GM08714 (cell line): ENCODE measurements around the gene PFKL.

Experiments used
- H3K4me3 ChIP-seq: fragments of 200-500 bp; sonication (Bioruptor generic); 2 replicates; pipeline ENCODE4 v1.5.1; 2014; ENCODE audit warnings: mild to moderate bottlenecking, low read length, inconsistent platforms
- ZNF274 ChIP-seq: IDR thresholded peaks from 2 replicates; pipeline ENCODE4 v1.6.1; 2012; ENCODE audit warnings: mild to moderate bottlenecking, low read depth, low read length

Gene PFKL

DNA sequence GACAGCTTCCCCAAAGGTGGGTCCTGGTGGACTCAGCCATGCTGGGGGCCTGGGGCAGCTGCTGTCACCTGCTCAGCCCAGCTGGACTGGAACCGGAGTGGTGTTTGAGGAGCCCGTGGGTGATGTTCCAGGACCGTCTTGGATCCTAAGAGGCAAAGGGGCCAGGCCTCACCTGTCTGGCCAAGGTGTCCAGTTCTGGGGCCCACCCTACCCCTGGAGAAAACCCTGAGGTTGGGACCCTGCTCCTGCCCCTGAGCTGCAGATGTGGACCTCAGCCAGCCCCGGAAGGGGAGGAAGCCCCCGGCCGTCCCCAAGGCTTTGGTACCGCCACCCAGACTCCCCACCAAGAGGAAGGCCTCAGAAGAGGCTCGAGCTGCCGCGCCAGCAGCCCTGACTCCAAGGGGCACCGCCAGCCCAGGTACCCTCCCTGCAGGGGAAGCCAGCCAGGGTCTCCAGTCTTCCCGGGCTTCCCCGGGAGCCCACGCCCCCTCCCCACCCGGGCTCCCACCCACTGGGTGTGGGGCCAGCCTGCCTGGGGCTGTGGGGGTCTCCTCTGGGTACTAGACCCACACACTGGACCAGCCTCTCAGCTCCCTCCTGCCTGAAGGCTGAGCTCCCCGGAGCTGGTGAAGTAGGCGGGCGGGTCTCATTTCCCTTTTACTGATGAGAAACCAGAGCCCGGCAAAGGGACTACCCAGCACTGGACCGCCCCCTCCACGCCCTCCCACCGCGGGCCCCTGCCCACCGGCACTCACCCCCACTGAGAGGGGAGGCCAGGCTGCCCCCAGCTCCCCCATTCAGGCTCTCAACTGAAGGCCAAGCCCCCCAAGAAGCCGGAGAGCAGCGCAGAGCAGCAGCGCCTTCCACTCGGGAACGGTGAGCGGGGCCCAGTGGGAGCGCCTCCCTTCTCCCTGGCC lies 12.9 kb upstream of the PFKL start:
- TF ChIP-seq ZNF274 = no peak
- no peak overlapping the region for H3K4me3 ChIP-seq

DNA sequence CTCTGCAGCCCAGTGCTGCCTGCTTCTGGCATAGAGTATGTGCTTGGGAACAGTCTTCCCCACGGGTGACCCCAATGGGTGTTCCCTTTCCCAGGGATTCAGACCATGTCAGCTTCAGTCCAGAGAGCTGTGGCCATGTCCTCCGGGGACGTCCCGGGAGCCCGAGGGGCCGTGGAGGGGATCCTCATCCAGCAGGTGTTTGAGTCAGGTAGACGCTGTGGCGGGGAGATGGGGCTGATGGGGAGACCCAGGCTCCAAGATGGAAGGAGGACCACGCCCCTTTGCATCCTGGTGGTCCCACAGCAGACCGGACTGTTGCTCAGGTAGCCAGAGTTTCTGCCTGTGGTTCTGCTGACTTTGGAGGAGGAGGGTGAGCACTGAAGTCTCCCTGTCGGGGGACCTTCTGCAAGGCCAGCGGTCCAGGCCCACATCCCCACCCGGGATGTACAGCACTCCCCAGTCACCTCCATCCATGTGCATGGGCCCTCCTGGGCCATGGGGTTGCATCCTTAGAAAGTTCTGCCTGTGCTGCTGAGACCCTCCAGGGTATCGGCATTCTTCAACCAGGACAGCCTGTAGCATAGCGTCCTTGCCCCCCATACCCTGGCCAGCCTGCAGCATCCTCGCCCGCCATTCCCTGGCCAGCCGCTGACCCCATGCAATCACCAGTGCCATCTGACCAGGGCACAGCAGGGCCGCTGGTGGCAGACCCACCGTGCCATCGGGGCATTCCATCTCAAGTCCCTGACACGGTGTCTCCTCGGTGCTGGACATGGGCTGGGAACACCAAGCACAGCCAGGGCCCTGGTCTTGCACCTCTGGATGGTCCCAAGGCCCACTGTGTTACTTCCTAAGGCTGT lies 11.4 kb upstream of the PFKL start:
- H3K4me3 ChIP-seq = no peak overlapping the region
- no peak for TF ChIP-seq ZNF274

DNA sequence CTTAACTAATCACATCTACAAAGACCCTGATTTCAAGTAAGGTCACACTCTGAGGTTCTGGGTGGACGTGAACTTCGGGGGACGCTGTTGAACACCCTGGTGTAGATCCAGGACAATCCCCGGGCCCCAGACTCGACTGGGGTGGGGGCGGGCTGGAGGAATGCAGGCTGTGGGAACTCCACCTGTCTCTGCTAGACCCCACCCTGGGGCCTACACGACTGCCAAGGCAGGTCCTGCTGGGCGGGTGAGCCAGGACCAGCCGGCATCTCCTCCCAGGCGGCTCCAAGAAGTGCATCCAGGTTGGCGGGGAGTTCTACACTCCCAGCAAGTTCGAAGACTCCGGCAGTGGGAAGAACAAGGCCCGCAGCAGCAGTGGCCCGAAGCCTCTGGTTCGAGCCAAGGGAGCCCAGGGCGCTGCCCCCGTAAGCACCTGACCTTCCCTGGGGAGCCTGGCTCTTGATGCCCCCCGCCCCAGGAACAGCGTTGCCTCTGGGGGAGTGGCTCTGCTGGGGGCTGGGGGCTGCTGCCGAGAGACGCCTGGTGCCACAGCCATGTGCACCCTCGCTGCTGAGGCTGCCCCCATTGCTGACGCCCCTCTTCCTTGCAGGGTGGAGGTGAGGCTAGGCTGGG lies 10.4 kb upstream of the PFKL start:
- H3K4me3 ChIP-seq = no peak overlapping the region
- no peak for TF ChIP-seq ZNF274

DNA sequence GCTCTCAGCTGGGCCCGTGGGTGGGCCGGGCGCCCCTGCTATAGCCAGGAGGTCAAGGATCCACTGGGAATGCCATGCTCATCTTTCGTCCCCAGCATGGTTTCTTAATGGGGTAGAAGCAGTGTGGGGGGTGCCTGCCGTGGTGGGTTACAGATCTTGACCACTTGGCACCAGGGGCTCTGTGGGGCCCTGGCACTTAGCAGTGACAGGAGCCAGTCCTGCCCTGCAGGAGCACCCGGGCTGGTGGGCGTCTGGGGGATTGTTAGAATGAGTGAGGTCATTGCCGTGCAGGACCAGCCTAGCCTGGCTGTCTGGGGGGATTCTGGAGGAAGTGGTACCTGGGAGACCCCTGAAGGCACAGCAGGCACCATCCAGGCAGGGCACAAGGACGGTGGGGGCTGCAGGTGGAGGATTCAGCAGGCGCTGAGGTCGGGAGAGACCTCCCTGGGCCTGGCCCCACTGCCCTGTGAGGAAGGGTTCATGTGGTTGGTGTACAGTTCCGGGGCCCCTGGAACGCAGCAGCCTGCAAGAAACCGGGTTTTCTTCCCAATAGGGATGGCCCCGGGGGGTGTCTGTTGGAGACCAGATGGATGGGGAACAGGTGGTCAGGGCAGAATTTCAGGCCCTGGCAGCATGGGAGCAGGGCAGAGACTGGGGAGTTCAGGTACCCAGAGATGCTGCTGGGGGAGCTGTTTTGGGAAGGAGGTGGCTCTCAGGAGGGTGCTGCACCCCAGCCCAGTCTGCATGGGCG lies 9.4 kb upstream of the PFKL start:
- TF ChIP-seq ZNF274 = no peak
- H3K4me3 ChIP-seq = no peak overlapping the region

DNA sequence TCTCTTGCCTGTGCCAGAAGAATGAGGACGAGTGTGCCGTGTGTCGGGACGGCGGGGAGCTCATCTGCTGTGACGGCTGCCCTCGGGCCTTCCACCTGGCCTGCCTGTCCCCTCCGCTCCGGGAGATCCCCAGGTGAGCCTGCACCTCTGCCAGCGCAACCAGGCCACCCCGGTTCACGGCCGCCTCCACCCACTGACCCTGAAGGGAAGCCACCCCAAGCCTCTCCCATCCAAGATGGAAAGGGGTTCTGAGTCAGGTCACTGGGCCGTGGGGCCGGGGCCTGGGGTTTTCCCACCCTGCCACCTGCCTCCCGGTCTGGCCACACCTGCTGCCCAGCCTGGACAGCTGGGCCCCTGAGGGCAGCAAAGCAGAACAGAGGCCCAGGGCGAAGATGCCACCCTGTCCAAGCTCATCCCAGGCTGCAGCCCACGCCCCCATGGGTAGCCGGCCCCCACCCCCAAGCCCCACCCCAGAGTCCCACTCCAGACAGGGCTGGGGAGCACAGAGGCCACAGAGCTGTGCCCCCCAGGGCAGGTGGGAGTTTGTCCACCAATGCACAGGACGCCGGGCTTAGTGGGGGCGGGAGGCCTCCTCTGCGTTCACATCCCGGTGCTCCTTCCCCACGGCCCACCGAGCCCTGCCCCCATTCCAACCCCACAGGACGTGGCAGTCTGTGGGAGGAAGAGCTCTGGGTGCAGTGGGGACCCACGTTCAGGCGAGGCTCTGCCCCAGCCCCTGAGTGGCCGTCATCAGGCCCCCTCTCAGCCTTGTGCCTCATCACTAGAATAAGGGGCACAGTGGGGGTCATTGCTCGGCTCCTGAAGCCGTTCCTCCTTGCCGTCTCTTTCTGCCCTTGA lies 8.5 kb upstream of the PFKL start:
- no peak overlapping the region for H3K4me3 ChIP-seq
- no peak for TF ChIP-seq ZNF274

DNA sequence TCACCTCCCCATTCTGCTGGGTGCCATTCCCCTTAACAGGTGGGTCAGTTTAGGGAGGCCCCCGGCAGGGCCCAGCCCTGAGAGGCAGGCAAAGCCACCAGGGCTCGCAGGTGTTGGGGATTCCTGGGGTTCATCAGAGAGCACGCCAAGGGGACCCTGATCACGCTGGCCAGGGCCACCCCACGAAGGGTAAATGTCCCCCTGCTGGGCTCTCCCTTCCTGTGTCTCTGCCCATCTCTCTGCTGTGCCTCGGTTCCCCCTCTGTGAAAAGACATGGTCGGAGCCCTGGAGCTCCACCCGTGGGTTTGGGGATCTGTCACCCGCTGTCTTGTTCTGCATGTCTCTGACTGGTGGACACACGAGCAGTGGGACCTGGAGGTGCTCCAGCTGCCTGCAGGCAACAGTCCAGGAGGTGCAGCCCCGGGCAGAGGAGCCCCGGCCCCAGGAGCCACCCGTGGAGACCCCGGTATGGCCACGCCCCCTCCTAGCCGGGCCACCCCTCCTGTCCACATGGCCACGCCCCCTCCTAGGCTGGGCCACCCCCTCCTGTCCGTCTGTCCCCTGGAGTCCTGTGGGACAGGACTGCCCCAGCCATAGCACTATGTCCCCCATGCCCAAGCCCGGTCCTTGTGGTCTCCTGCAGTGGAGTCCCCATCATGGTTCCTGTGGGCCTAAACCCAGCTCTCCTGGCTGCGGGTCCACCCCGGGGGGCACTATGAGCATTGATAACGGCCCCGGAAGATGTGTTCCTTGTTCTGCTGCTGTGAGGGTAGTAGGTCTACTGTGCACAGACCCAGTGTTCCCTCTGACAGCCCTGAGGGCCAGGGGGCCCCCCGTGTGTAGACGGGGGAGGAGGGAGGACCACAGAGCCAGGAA lies 7.7 kb upstream of the PFKL start:
- H3K4me3 ChIP-seq = no peak overlapping the region
- no peak for TF ChIP-seq ZNF274

DNA sequence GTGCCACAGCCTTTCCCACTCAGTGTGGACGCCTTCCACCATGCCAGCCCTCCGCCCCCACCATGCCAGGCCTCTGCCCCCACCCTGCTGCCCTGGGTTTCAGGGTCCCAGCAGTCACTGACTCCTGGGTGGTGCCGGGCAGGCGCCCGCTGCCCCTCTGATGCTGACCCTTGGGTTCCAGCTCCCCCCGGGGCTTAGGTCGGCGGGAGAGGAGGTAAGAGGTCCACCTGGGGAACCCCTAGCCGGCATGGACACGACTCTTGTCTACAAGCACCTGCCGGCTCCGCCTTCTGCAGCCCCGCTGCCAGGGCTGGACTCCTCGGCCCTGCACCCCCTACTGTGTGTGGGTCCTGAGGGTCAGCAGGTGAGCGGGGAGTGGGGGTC lies 7.0 kb upstream of the PFKL start:
- H3K4me3 ChIP-seq = no peak overlapping the region
- no peak for TF ChIP-seq ZNF274

DNA sequence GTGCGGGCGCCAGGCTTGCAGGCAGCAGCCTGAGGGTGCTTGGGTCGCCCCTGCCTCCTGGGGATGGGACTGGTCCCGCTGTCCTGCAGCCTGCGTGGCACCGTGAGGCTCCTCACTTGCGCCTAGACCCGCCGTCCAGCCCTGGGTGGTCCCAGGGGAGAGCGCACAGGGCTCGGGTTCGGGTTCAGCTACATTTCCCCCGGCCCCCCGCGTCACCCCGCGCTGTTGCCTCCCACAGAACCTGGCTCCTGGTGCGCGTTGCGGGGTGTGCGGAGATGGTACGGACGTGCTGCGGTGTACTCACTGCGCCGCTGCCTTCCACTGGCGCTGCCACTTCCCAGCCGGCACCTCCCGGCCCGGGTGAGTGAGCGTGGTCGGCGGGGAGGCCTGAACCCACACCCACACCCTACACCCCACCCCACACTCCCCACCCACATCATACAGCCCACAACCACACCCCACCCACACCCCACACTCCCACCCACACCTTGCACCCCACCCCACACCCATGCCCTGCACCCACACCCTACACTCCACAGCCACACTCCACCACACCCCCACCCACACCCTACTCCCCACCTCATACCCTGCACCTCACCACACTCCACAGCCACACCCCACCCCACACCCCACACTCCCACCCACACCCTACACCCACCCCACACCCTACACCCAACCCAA lies 6.2 kb upstream of the PFKL start:
- no peak overlapping the region for H3K4me3 ChIP-seq
- TF ChIP-seq ZNF274 = no peak

DNA sequence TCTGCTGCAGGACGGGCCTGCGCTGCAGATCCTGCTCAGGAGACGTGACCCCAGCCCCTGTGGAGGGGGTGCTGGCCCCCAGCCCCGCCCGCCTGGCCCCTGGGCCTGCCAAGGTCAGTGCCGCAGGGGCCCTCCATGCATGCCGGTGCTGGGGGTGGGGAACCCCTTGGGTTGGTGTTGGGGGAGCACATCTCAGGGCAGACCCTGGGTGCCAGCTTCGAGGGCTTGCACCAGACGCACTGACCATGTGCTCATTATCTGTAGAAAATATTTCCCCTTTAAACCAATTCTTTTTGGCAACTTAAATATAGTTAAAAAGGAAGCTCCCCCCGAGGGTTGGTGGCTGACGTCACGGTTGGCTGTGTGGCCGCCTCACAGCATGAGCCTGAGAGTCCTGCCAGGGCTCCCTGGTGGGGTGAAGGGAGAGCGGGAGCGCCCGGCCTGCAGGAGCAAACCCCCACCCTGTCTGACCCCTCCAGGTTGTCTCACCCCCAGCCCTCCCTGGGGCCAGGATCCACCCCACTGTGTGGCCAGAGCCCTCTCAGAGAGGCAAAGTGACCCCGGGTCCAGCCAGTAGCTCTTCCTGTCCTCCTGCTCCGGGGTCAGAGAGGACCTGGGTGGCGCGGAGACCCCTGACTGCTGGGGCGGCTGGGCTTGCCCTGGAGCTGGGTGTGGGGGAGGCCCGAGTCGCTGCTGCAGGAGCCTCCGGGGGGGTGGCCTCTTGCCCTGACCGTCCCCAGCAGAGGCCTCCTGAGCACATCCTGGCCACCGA lies 5.3 kb upstream of the PFKL start:
- TF ChIP-seq ZNF274 = no peak
- H3K4me3 ChIP-seq = no peak overlapping the region

DNA sequence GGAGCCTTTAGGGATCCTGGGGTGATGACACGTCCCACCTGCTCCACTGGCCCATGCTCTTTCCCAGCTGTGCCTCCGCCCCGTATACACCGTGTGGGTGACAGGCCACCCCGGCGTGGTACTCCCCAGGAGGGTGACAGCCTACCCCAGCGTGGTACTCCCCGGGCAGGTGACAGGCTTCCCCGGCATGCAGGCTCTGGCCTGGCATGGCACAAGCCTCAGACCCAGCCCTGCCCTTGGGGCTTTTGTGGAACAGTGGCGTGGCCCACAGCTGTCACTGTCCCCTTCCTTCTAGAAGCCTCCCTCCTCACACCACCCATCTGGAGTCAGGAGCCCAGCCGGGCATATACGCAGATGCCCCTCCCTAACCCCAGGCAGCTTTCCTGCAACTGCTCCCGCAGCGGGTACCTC lies 4.7 kb upstream of the PFKL start:
- TF ChIP-seq ZNF274 = no peak
- no peak overlapping the region for H3K4me3 ChIP-seq

DNA sequence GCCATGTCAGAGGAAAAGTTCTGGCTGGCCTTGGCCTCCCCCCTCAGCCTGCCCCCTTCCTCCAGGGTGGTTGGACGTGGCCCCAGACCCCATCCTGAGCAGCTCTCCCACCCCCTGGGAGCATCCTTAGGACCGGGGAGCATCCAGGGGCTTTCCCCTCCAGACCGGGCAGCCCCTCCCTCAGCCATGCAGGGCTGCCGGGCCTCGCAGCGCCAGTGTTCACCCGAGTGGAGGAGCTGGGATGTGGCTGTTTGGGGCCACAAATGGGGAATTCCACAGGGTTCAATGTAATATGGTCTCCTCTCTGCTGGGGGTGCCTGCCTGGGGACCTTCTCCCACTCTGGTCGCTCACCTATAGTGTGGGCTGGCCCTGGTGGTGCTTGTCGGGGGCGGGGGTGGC lies 4.2 kb upstream of the PFKL start:
- H3K4me3 ChIP-seq = no peak overlapping the region
- TF ChIP-seq ZNF274 = no peak

DNA sequence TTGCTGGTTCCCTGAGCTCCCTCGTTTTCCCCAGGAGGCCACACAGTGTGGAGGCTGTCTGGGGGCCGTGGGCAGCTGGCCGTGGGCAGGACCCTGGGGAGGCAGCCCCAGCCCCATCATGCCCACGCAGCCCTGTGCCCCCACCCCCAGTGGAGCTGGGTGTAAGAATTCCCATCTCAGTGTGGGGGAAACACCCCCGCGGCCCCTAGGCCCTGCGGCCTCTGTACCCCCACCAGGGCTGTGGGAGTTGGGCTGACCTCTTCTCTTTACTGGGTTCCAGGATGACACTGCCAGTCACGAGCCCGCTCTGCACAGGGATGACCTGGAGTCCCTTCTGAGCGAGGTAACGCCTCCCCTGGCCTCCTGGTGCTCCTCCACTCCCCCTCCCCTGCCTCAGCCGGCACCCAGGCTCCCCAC lies 3.7 kb upstream of the PFKL start:
- no peak for TF ChIP-seq ZNF274
- no peak overlapping the region for H3K4me3 ChIP-seq
